PC-9 (cell line): ENCODE data around the gene HLCS.
"Not testable (repeated sequence)": the region's sequence is repeated elsewhere in the genome, so short reads cannot be mapped to it uniquely, and the experiment has no call there.

Experiments used
- EZH2 ChIP-seq: fragments of 200-600 bp; sonication (generic); IDR thresholded peaks from 2 replicates; pipeline ENCODE4 v1.8.0; 2017; ENCODE audit warnings: antibody characterized with exemption, low read depth
- TF ChIP-seq, protein P1 (sequence below): fragments of 200-600 bp; sonication (generic); conservative IDR thresholded peaks from 2 replicates; pipeline ENCODE4 v1.6.1; 2017; ENCODE audit warnings: mixed run types, antibody characterized with exemption, mild to moderate bottlenecking, moderate library complexity

DNA sequence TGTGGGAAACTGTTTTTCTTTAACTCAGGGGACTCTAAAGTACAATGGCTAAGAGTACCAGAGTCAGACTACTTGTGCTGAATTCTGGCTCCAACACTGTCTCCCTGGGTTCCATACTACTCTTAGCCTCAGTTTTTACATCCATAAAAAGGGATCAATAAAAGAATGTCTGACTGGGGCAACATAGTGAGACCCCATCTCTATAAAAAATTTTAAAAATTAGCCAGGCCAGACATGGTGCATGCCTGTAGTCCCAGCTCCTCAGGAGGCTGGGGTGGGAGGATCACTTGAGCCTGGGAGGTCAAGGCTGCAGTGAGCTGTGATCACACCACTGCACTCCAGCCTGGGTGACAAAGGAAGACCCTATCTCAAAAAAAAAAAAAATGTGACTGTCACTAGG, 150.4 kb downstream of the HLCS start:
- TF ChIP-seq, protein P1, sequence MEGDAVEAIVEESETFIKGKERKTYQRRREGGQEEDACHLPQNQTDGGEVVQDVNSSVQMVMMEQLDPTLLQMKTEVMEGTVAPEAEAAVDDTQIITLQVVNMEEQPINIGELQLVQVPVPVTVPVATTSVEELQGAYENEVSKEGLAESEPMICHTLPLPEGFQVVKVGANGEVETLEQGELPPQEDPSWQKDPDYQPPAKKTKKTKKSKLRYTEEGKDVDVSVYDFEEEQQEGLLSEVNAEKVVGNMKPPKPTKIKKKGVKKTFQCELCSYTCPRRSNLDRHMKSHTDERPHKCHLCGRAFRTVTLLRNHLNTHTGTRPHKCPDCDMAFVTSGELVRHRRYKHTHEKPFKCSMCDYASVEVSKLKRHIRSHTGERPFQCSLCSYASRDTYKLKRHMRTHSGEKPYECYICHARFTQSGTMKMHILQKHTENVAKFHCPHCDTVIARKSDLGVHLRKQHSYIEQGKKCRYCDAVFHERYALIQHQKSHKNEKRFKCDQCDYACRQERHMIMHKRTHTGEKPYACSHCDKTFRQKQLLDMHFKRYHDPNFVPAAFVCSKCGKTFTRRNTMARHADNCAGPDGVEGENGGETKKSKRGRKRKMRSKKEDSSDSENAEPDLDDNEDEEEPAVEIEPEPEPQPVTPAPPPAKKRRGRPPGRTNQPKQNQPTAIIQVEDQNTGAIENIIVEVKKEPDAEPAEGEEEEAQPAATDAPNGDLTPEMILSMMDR = not testable (repeated sequence)
- TF ChIP-seq EZH2 = not testable (repeated sequence)
